GM23338 (cell line): ENCODE measurements around the gene LRRC27.

Experiments
- CREB1 ChIP-seq: fragments of 250-450 bp; sonication (Bioruptor Pico); IDR thresholded peaks from 2 replicates; pipeline ENCODE4 v1.5.0; 2020; ENCODE audit warnings: low read depth, mild to moderate bottlenecking, moderate library complexity
- CTCF ChIP-seq, 2 experiments: fragments of 200-600 bp in 1 of 2; sonication (generic) in 1 of 2; conservative IDR thresholded peaks; 2 replicates each; pipeline versions ENCODE4 v1.5.1 to v1.6.1; 2016 to 2017; ENCODE audit warnings: antibody characterized with exemption in 2 of 2, low read depth in 2 of 2, mild to moderate bottlenecking in 2 of 2, moderate library complexity in 1 of 2
- ETS1 ChIP-seq: IDR thresholded peaks from 2 replicates; pipeline ENCODE4 v1.6.1; 2016; ENCODE audit warnings: antibody characterized with exemption
- EZH2 ChIP-seq: fragments of 200-600 bp; sonication (generic); IDR thresholded peaks from one replicate; pipeline ENCODE4 v1.8.0; 2017; ENCODE audit warnings: antibody characterized with exemption, mild to moderate bottlenecking, low read depth; ENCODE audit not compliant: unreplicated experiment
- EZH2phosphoT487 ChIP-seq: fragments of 200-600 bp; sonication (generic); IDR thresholded peaks from one replicate; pipeline ENCODE4 v1.8.1; 2018; ENCODE audit warnings: antibody characterized with exemption; ENCODE audit not compliant: unreplicated experiment
- JUNB ChIP-seq: IDR thresholded peaks from one replicate; pipeline ENCODE4 v1.6.1; 2016; ENCODE audit warnings: antibody characterized with exemption; ENCODE audit not compliant: unreplicated experiment
- NANOG ChIP-seq: IDR thresholded peaks from 2 replicates; pipeline ENCODE4 v1.6.1; 2016; ENCODE audit warnings: antibody characterized with exemption, borderline replicate concordance
- POLR2AphosphoS5 ChIP-seq: IDR thresholded peaks from 2 replicates; pipeline ENCODE4 v1.6.1; 2016; ENCODE audit warnings: antibody characterized with exemption, low read depth
- REST ChIP-seq: IDR thresholded peaks from one replicate; pipeline ENCODE4 v1.6.1; 2018; ENCODE audit warnings: antibody characterized with exemption; ENCODE audit not compliant: unreplicated experiment
- ZNF114 ChIP-seq: fragments of 250-450 bp; sonication (Bioruptor Pico); IDR thresholded peaks from 2 replicates; pipeline ENCODE4 v1.5.0; 2020; ENCODE audit warnings: mild to moderate bottlenecking, moderate library complexity
- ZNF331 ChIP-seq: fragments of 250-450 bp; sonication (Bioruptor Pico); IDR thresholded peaks from 2 replicates; pipeline ENCODE4 v1.5.0; 2020; ENCODE audit warnings: low read depth, mild to moderate bottlenecking, moderate library complexity
- ZNF462 ChIP-seq: fragments of 250-450 bp; sonication (Bioruptor Pico); IDR thresholded peaks from 2 replicates; pipeline ENCODE4 v1.5.0; 2020; ENCODE audit warnings: mild to moderate bottlenecking, moderate library complexity

- TF ChIP-seq CTCF (conservative IDR thresholded peaks at IDR 0.05; ENCODE audit: low read depth in 2 of 2) (no peak), POLR2AphosphoS5 (no peak), EZH2 (no peak), REST (no peak), CREB1 (CRISPR knock-in tag) (no peak), EZH2phosphoT487 (no peak), JUNB (no peak), ZNF331 (CRISPR knock-in tag) (no peak), ETS1 (no peak), ZNF114 (CRISPR knock-in tag) (no peak), ZNF462 (CRISPR knock-in tag) (no peak), NANOG (no peak)
Measured at GRCh38 chr10:132428486-132428995, 96.5 kb downstream of the LRRC27 start.
